Iris pigment epithelial cell (primary cell): ENCODE data around the gene CRABP1.
"Not testable (repeated sequence)": the region's sequence is repeated elsewhere in the genome, so short reads cannot be mapped to it uniquely, and the experiment has no call there.

Experiments
- DNase-seq: peaks from one replicate; pipeline ENCODE4 v3.0.0-alpha.2; 2011; ENCODE audit warnings: low read depth

Gene CRABP1

GRCh38 chr15:78374436-78375393 lies 34.6 kb downstream of the CRABP1 start:
- no peak for DNase-seq

DNA sequence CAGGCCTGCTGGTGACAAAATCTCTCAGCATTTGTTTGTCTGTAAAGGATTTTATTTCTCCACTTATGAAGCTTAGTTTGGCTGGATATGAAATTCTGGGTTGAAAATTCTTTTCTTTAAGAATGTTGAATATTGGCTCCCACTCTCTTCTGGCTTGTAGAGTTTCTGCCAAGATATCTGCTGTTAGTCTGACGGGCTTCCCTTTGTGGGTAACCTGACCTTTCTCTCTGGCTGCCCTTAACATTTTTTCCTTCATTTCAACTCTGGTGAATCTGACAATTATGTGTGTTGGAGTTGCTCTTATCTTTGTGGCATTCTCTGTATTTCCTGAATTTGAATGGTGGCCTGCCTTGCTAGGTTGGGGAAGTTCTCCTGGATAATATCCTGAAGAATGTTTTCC lies 40.0 kb downstream of the CRABP1 start:
- DNase-seq: not testable (repeated sequence)

GRCh38 chr15:78382114-78382880 lies 42.1 kb downstream of the CRABP1 start:
- DNase-seq: no peak

- no peak for DNase-seq
Measured at GRCh38 chr15:78384651-78385050, 44.5 kb downstream of the CRABP1 start.

DNA sequence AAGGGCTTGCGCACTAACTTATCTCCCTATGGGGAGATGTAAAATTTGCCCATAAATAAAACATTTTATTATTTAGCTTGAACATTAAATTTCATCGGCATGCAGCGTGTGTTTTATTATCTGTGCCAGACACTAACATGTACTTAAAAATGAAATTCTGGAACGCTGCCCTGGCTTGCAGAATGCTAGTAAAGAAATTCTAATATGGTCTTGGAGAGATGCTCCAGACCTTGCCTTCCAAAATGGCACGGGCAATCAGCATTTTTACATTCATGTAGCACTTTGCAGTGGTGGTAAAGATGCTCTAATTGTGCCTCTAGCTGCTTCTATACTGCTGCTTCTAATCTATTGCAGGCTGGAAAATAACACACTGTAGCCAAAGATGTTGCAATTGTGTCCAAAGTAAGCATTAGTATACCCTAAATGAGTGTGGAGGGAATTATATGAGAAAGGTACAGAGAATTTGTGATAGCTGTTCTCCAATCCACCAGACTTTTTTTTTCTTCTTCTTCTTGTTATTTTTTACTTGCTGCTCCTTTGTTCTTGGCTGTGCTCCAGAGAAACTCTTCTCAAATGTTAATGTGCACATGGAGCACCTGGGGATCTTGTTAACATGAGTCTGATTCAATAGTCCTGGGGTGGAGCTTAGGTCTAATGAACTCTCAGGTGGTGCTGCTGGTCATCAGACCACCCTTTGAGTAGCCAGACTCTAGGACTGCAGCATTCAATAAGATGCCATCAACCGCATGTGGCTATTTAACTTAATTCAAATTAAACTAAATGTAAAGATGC lies 47.3 kb downstream of the CRABP1 start:
- no peak for DNase-seq

GRCh38 chr15:78388865-78389264 lies 48.7 kb downstream of the CRABP1 start:
- DNase-seq: no peak

- no peak for DNase-seq
Measured at GRCh38 chr15:78389322-78389721, 49.2 kb downstream of the CRABP1 start.

DNA sequence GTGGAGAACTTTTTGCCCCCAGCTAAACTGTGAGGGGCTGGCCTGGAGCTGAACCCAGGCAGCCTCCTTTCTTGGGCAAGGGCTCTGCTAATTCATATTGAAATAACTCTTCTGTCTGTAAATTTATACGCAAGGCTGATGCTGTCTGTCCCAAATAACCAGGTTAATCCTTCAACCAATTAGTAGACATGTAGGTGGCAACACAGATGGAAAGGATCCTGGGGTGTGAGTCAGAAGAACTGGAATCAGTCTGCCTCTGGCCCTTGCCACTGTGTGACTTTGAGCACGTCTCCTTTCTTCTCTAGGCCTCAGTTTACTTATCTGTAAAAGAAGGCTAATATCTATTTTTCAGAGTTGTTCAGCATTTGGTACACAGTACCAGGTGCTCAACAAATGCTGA lies 49.6 kb downstream of the CRABP1 start:
- no peak for DNase-seq

GRCh38 chr15:78390242-78390641 lies 50.1 kb downstream of the CRABP1 start:
- no peak for DNase-seq

GRCh38 chr15:78390826-78391225 lies 50.7 kb downstream of the CRABP1 start:
- DNase-seq: no peak

- DNase-seq: no peak
Measured at GRCh38 chr15:78391781-78392180, 51.6 kb downstream of the CRABP1 start.

GRCh38 chr15:78392430-78392829 lies 52.3 kb downstream of the CRABP1 start:
- no peak for DNase-seq

- no peak for DNase-seq
Measured at GRCh38 chr15:78393137-78393536, 53.0 kb downstream of the CRABP1 start.

DNA sequence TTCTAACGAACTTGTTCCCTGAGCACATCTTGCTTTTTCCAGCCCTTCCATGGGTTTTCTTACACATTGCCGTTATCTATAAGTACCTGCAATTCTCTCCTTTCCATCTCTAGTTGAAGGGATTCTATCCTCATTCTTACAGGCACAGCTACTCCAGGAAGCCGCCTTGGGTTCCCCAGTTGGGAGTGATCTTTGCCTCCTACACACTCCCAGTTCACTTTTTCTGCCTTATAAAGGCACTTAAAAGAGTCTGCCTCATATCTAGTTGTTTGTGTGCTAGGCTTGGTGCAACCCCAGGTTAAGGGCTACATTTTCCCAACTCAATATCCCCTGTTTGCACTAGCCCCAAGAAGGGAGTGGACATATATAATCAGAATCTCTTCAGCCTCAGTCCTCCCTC lies 53.9 kb downstream of the CRABP1 start:
- DNase-seq: no peak

DNA sequence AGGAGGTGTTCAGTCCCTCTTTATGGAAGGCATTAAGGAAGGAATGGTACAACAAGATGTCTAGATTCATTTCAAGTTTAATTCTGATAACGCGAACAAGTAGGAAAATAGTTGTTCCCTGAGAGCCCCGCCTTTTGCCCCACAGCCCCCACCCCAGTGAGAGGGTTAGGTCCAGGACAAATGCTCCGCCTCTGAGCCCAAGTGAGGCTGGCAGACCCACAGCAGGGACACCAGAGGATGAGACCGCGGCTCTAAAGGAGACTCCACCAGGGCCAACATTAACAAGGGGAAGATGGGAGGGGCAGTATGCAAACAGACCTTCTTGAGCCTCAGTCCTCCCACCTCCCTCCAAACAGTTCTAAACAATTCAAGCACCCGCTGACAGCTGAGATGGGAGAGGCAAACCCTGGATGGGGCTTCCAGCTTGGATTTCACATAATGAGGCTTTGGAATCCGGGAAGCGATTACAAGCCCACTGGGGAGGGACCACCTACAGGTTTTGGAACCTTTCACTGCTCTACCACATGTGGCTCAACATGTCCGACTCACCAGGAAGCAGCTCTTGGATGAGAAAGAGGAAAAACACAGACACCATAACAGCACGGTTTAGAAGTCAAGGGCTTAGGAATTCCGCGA lies 54.9 kb downstream of the CRABP1 start:
- DNase-seq: no peak

- no peak for DNase-seq
Measured at GRCh38 chr15:78396186-78396814, 56.1 kb downstream of the CRABP1 start.

GRCh38 chr15:78396976-78397375 lies 56.8 kb downstream of the CRABP1 start:
- peak; percentile 23 for DNase-seq

DNA sequence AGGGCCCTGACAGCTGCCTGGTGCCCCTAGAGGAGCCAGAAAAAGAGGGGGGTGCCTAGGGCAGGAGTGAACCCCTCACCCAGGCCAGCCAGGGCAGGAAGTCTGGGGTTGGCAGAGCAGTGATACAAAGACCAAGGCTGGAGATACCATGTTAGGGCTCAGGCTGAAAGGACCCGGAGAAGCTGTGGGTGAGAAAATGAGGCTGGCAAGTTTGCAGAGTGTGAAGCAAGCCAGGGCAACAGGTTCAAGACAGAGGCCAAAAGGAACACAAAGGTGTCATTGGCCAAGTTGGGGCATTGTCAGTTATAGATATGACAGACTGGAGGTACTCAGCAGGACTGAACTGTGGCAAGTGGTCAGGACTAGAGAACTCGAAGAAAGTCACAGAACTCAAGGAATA lies 57.2 kb downstream of the CRABP1 start:
- DNase-seq: no peak
